Esophagus (tissue), 2 donors: ENCODE data around the gene MC5R. TPM values are rescaled to one million over a fixed set of nuclear protein-coding genes. Genes with fewer than 3 reads are reported as not detected.

ENCODE experiments used
- H3K27ac ChIP-seq, 2 donors: one replicate each; pipeline ENCODE4 v1.5.1; 2013; ENCODE audit warnings: low read depth in 2 of 2, mild to moderate bottlenecking in 2 of 2, inconsistent platforms in 1 of 2, low read length in 1 of 2, moderate library complexity in 1 of 2
- H3K27me3 ChIP-seq, 2 donors: one replicate each; pipeline ENCODE4 v1.6.1; 2013; ENCODE audit warnings: low read length in 2 of 2, control low read depth in 1 of 2, mild to moderate bottlenecking in 1 of 2; ENCODE audit not compliant: insufficient read depth in 2 of 2, control insufficient read depth in 1 of 2
- H3K36me3 ChIP-seq, 2 donors: one replicate each; pipeline ENCODE4 v1.6.1; 2013; ENCODE audit warnings: low read length in 1 of 2; ENCODE audit not compliant: control insufficient read depth in 2 of 2, insufficient read depth in 2 of 2
- H3K4me1 ChIP-seq, 2 donors: one replicate each; pipeline ENCODE4 v1.6.1; 2013; ENCODE audit warnings: low read length in 1 of 2; ENCODE audit not compliant: control insufficient read depth in 2 of 2, insufficient read depth in 2 of 2
- H3K4me3 ChIP-seq, 2 donors: one replicate each; pipeline ENCODE4 v1.5.1; 2013; ENCODE audit warnings: low read length in 2 of 2, mild to moderate bottlenecking in 2 of 2, low read depth in 1 of 2, moderate library complexity in 1 of 2
- H3K9me3 ChIP-seq, 2 donors: one replicate each; pipeline ENCODE4 v1.6.1; 2013; ENCODE audit warnings: mild to moderate bottlenecking in 2 of 2, low read depth in 1 of 2, low read length in 1 of 2, moderate library complexity in 1 of 2; ENCODE audit not compliant: control insufficient read depth in 2 of 2, insufficient read depth in 1 of 2
- WGBS, 2 donors: extraction: QIAGEN DNeasy Blood & Tissue Kit; methylation state at CpG; one replicate each; pipeline ENCODE4 v1.1.7; 2013; 5-methylcytosine and 5-hydroxymethylcytosine counted together
- polyA plus RNA-seq, 2 donors: library from polyadenylated mRNA; stranded (reverse); fragments of 200-250 nt; gene quantifications; one replicate each; pipeline ENCODE4 v1.2.3, GENCODE V29; 2013
- donor health status: healthy with polysubstance abuse.
- donor health status: Bipolar disorder and iron deficiency.

Gene MC5R
- polyA plus RNA-seq, result under 1 TPM; 0.12 to 0.20 TPM

DNA sequence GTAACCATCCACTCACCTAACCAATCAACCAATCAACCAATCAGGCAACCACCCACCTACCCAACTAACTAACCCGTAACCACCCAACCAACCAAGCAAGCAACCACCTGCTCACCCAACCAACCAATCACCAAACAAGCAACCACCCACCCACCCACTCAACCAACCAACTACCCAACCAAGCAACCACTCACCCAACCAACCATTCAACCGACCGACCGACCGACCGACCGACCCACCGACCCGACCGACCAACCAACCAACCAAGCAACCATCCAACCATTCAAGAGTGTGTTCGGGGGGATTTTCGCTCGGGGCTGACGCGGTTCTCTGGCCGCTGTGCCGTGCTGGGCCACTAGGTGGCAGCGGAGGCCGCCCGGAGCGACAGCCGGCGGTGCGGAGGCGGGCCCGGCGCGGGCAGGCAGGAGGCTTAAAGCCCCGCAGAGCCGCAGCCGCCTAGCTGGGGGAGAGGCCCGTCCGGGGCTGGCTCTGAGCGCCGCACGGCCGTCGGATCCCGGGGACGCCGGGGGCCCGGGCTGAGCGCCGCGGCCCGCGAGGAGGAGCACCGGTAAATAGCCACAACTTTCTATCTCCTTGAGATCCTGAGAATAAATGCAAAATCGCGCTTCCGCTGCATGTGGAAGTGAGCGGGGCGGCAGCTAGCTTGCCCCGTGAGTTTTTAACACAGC lies at the start of gene MC5R:
Gene MC5R (plus strand): TSS at position 443 of the 689 bp plus-strand sequence. CDS start 1,617 bp downstream, outside the sequence.
- Histone ChIP-seq H3K9me3 (no peaks in the 10 kb centered on the region), H3K4me1 (no peaks in the 10 kb centered on the region), H3K4me3 (peak within 1 kb of the TSS; percentile 30 to 38), H3K27me3 (peaks cover 0 to 9% of the 10 kb centered on the region in 2 donors), H3K27ac (no peak within 1 kb of the TSS), H3K36me3 (no peaks in the 10 kb centered on the region)
- 4 to 5% methylated on average over 54 of the region's 54 CpGs for WGBS, 2 donors

GRCh38 chr18:13775058-13775457 lies 48.9 kb upstream of the MC5R start:
- WGBS, 2 donors, result 59 to 65% methylated on average over 3 of the region's 3 CpGs
- H3K36me3 ChIP-seq, result no peaks in the 10 kb centered on the region
- H3K27me3 ChIP-seq, result no peaks in the 10 kb centered on the region
- no peaks in the 10 kb centered on the region for H3K4me1 ChIP-seq
- no peak overlapping the region for H3K4me3 ChIP-seq
- no peaks in the 10 kb centered on the region for H3K9me3 ChIP-seq
- H3K27ac ChIP-seq, result no peak overlapping the region

- H3K27me3 ChIP-seq, result no peaks in the 10 kb centered on the region
Measured at GRCh38 chr18:13791181-13791580, 32.8 kb upstream of the MC5R start.

GRCh38 chr18:13793819-13794218 lies 30.1 kb upstream of the MC5R start:
- Histone ChIP-seq H3K36me3 (no peaks in the 10 kb centered on the region), H3K27me3 (no peaks in the 10 kb centered on the region), H3K27ac (no peak overlapping the region), H3K4me3 (no peak overlapping the region), H3K4me1 (no peaks in the 10 kb centered on the region), H3K9me3 (peaks cover 0 to 2% of the 10 kb centered on the region in 2 donors)
- WGBS, 2 donors, result 34 to 38% methylated on average over 7 of the region's 7 CpGs

More at GRCh38 chr18:13791181-13791580, 32.8 kb upstream of the MC5R start:
- H3K27ac ChIP-seq, result peak overlapping the region in 1 of 2 donors; percentile 40
- H3K4me3 ChIP-seq, result no peak overlapping the region
- WGBS, 2 donors, result 55 to 62% methylated on average over 7 of the region's 7 CpGs
- no peaks in the 10 kb centered on the region for H3K36me3 ChIP-seq
- H3K9me3 ChIP-seq, result peaks cover 0 to 2% of the 10 kb centered on the region in 2 donors
- H3K4me1 ChIP-seq, result no peaks in the 10 kb centered on the region

DNA sequence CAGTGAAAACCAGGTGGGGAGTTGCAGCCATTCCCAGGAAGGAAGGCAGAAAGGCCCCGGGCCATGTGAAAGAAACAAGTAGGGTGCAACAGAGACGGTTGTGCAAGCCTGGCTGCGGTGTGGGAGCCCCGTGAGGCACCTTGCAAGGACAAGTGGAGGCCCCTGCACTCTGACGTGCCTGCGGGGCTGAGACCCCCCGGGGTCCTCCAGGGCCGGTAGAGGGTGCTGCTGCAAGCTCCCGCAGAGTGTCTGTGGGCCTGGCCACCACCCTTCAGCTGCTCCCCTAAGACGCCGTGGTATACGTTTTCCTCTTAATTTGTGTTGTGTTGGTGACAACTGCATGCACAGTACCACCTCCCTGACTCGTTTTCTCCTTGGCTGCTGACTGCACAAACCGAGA lies 27.4 kb upstream of the MC5R start:
- Histone ChIP-seq H3K4me1 (no peaks in the 10 kb centered on the region), H3K27me3 (no peaks in the 10 kb centered on the region), H3K9me3 (no peaks in the 10 kb centered on the region), H3K4me3 (no peak overlapping the region), H3K27ac (no peak overlapping the region), H3K36me3 (no peaks in the 10 kb centered on the region)
- 78 to 81% methylated on average over 14 of the region's 14 CpGs for WGBS, 2 donors

- Histone ChIP-seq H3K9me3 (no peaks in the 10 kb centered on the region), H3K36me3 (no peaks in the 10 kb centered on the region), H3K4me1 (no peaks in the 10 kb centered on the region), H3K27ac (no peak overlapping the region), H3K27me3 (no peaks in the 10 kb centered on the region), H3K4me3 (no peak overlapping the region)
- WGBS, 2 donors, result 57 to 65% methylated on average over 3 of the region's 3 CpGs
Measured at GRCh38 chr18:13797157-13797611, 26.8 kb upstream of the MC5R start.

- Histone ChIP-seq H3K4me3 (no peak overlapping the region), H3K27ac (no peak overlapping the region), H3K27me3 (no peaks in the 10 kb centered on the region), H3K36me3 (no peaks in the 10 kb centered on the region), H3K4me1 (no peaks in the 10 kb centered on the region), H3K9me3 (no peaks in the 10 kb centered on the region)
- 90% methylated on average over 11 of the region's 11 CpGs for WGBS, 2 donors
Measured at GRCh38 chr18:13799396-13799795, 24.6 kb upstream of the MC5R start.

DNA sequence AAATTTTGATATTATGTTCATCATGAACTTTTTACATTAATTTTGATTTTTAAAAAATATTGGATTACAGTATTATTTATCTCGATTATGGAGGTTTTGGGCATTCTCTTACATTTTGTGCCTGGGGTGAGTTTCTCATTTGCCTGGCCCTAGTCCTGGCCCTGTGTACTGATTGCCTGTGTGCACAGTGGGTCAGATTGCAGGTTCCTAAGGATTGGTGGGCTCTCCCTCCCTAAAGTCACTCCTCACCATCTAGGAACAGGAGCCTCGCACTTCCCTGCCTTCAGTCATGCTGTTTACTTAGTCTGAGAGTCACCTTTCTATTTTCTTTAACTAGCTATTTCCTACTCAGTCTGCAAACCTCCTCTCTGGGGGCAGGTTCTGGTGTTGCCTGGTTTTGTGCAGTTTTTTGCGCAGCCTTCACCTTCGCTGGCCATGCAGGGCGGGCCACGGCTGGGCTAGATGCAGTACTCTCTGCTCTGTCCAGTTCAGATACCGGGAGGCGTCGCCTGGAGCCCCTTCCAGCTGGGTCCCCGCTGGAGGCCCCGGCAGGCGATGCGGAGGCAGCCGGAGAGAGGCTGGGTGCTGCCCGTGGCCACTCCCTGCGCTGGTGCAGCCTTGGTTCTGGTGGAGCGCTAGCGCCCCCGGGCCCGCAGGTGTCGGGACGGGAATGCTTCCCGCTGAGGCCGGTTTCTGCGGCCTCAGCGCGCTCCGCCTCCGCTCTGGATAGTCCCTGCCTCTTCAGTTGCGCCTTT lies 23.3 kb upstream of the MC5R start:
- Histone ChIP-seq H3K4me1 (no peaks in the 10 kb centered on the region), H3K27me3 (no peaks in the 10 kb centered on the region), H3K27ac (no peak overlapping the region), H3K9me3 (no peaks in the 10 kb centered on the region), H3K36me3 (no peaks in the 10 kb centered on the region), H3K4me3 (peak overlapping the region; percentile 22 to 41)
- 11 to 14% methylated on average over 28 to 30 of the region's 30 CpGs for WGBS, 2 donors

DNA sequence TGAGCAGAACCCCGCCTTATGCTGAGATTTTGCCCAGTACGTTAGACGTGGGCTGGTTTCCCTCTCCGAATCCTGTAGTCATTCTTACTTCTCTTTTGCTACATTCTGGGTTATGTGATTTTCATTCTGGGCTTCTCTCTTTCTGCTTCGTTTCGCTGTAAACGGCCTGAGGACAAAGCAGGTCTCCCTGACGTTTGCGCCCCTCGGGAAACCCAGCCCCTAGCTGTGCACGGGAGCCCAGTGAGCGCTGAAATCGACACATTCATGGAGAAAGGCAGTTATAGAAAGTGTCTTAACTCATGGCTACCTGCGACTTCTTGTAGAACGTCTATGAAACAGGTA lies 22.7 kb upstream of the MC5R start:
- Histone ChIP-seq H3K9me3 (no peaks in the 10 kb centered on the region), H3K4me3 (peak overlapping the region; percentile 22 to 41), H3K27me3 (no peaks in the 10 kb centered on the region), H3K36me3 (no peaks in the 10 kb centered on the region), H3K4me1 (no peaks in the 10 kb centered on the region), H3K27ac (no peak overlapping the region)
- WGBS, 2 donors, result 10% methylated on average over 15 of the region's 15 CpGs
